Esophagus squamous epithelium (tissue), 4 donors: ENCODE data around the gene RFX2.

ENCODE experiments used
- CTCF ChIP-seq, 6 experiments: fragments of 450-650 bp in 4 of 6; fragments of 200-600 bp in 2 of 6; sonication (generic) in 2 of 6; IDR thresholded peaks; one replicate each; pipeline ENCODE4 v1.5.1; 2016 to 2019; ENCODE audit warnings: antibody characterized with exemption in 6 of 6, mild to moderate bottlenecking in 4 of 6, moderate library complexity in 4 of 6
- POLR2A ChIP-seq, 4 donors: fragments of 450-650 bp; IDR thresholded peaks; one replicate each; pipeline ENCODE4 v1.6.1; 2017; ENCODE audit warnings: antibody characterized with exemption in 4 of 4, mild to moderate bottlenecking in 4 of 4, moderate library complexity in 3 of 4

GRCh38 chr19:6098574-6098973, 11.7 kb downstream of the RFX2 start:
- TF ChIP-seq CTCF (IDR thresholded peaks at IDR 0.05) (no peak), POLR2A (IDR thresholded peaks at IDR 0.05) (no peak)
